Osteocyte (in vitro differentiated cells): Measurements from ENCODE around the gene CNTN5. TPM values are rescaled to one million over a fixed set of nuclear protein-coding genes. Genes with fewer than 3 reads are reported as not detected.

Experiments used
- DNase-seq: peaks from one replicate; pipeline ENCODE4 v3.0.0; 2021; ENCODE audit warnings: mixed read lengths; ENCODE audit not compliant: unreplicated experiment; ENCODE audit errors: extremely low spot score
- H3K27ac Mint-ChIP-seq: one replicate; pipeline ENCODE4 v1.8.0; 2021; ENCODE audit warnings: mild to moderate bottlenecking, mixed read lengths; ENCODE audit not compliant: unreplicated experiment
- H3K27me3 Mint-ChIP-seq: one replicate; pipeline ENCODE4 v1.8.0; 2021; ENCODE audit warnings: mixed read lengths; ENCODE audit not compliant: unreplicated experiment
- H3K36me3 Mint-ChIP-seq: one replicate; pipeline ENCODE4 v1.8.0; 2021; ENCODE audit warnings: mixed read lengths; ENCODE audit not compliant: unreplicated experiment
- H3K4me1 Mint-ChIP-seq: one replicate; pipeline ENCODE4 v1.8.0; 2021; ENCODE audit warnings: mixed read lengths; ENCODE audit not compliant: unreplicated experiment
- H3K4me3 Mint-ChIP-seq: one replicate; pipeline ENCODE4 v1.8.0; 2021; ENCODE audit warnings: mild to moderate bottlenecking, moderate library complexity, mixed read lengths; ENCODE audit not compliant: unreplicated experiment
- H3K9me3 Mint-ChIP-seq: one replicate; pipeline ENCODE4 v1.8.0; 2021; ENCODE audit warnings: mixed read lengths; ENCODE audit not compliant: unreplicated experiment
- total RNA-seq: library from RNA; stranded (reverse); gene quantifications from 2 replicates; pipeline ENCODE4 v1.2.1, GENCODE V29; 2021
- TF ChIP-seq, protein P1 (sequence below): fragments of 200-600 bp; sonication (generic); IDR thresholded peaks from 2 replicates; pipeline ENCODE4 v1.5.0; 2021; ENCODE audit warnings: antibody characterized with exemption, mild to moderate bottlenecking, moderate library complexity

The CNTN5 gene
- total RNA-seq, 1 donor from 2014 or later: 0.30 TPM

GRCh38 chr11:99535406-99535805 is 514.7 kb downstream of the CNTN5 start:
- DNase-seq: no peak
- Mint-ChIP-seq H3K4me1 (no peaks in the 10 kb centered on the region), H3K4me3 (no peak overlapping the region), H3K27me3 (peaks cover 45% of the 10 kb centered on the region), H3K27ac (no peak overlapping the region), H3K9me3 (no peaks in the 10 kb centered on the region), H3K36me3 (no peaks in the 10 kb centered on the region)
- TF ChIP-seq, protein P1, sequence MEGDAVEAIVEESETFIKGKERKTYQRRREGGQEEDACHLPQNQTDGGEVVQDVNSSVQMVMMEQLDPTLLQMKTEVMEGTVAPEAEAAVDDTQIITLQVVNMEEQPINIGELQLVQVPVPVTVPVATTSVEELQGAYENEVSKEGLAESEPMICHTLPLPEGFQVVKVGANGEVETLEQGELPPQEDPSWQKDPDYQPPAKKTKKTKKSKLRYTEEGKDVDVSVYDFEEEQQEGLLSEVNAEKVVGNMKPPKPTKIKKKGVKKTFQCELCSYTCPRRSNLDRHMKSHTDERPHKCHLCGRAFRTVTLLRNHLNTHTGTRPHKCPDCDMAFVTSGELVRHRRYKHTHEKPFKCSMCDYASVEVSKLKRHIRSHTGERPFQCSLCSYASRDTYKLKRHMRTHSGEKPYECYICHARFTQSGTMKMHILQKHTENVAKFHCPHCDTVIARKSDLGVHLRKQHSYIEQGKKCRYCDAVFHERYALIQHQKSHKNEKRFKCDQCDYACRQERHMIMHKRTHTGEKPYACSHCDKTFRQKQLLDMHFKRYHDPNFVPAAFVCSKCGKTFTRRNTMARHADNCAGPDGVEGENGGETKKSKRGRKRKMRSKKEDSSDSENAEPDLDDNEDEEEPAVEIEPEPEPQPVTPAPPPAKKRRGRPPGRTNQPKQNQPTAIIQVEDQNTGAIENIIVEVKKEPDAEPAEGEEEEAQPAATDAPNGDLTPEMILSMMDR: no peak

- no peak overlapping the region for H3K4me3 Mint-ChIP-seq
- peaks cover 49% of the 10 kb centered on the region for H3K27me3 Mint-ChIP-seq
- no peaks in the 10 kb centered on the region for H3K9me3 Mint-ChIP-seq
- no peak overlapping the region for H3K27ac Mint-ChIP-seq
- DNase-seq: no peak
- no peaks in the 10 kb centered on the region for H3K36me3 Mint-ChIP-seq
- TF ChIP-seq, protein P1: no peak
- no peaks in the 10 kb centered on the region for H3K4me1 Mint-ChIP-seq
Measured at GRCh38 chr11:99535819-99536218, 515.1 kb downstream of the CNTN5 start.

DNA sequence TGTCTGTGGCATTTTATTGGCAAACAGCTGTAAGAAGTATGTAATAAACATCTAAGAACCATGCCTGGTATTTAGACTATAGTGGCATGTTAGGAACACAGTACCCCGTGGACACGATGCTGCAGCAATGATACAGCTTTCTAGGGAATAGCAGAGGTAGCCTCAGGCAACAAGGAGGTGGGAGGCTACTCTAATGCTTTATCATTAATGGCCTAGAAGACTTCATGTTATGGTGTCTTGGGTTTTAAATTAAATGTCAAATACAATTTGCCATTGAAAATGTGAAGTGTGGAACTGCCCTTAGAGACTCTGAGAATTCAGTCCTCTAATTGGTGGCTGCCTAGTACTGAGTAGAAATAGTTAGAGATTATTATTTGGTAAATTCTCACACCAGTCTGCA is 516.9 kb downstream of the CNTN5 start:
- no peak overlapping the region for H3K27ac Mint-ChIP-seq
- H3K27me3 Mint-ChIP-seq: peaks cover 63% of the 10 kb centered on the region
- DNase-seq: no peak
- H3K9me3 Mint-ChIP-seq: no peaks in the 10 kb centered on the region
- H3K36me3 Mint-ChIP-seq: no peaks in the 10 kb centered on the region
- H3K4me3 Mint-ChIP-seq: no peak overlapping the region
- no peaks in the 10 kb centered on the region for H3K4me1 Mint-ChIP-seq
- TF ChIP-seq, protein P1: no peak

- H3K4me3 Mint-ChIP-seq: no peak overlapping the region
- TF ChIP-seq, protein P1: no peak
- H3K4me1 Mint-ChIP-seq: no peaks in the 10 kb centered on the region
- H3K9me3 Mint-ChIP-seq: no peaks in the 10 kb centered on the region
- H3K27me3 Mint-ChIP-seq: peaks cover 55% of the 10 kb centered on the region
- DNase-seq: no peak
- H3K36me3 Mint-ChIP-seq: no peaks in the 10 kb centered on the region
- no peak overlapping the region for H3K27ac Mint-ChIP-seq
Measured at GRCh38 chr11:99545616-99546015, 524.9 kb downstream of the CNTN5 start.

GRCh38 chr11:99548264-99548663 is 527.5 kb downstream of the CNTN5 start:
- Mint-ChIP-seq H3K9me3 (no peaks in the 10 kb centered on the region), H3K4me1 (no peaks in the 10 kb centered on the region), H3K4me3 (no peak overlapping the region), H3K27me3 (peaks cover 49% of the 10 kb centered on the region), H3K36me3 (no peaks in the 10 kb centered on the region), H3K27ac (no peak overlapping the region)
- no peak for DNase-seq
- TF ChIP-seq, protein P1: no peak
